OCI-M2 (cell line): Measurements from ENCODE around the gene IRF1.

ENCODE experiments used
- DNase-seq: peaks from one replicate; lab custom pipeline; 2025; ENCODE audit not compliant: unreplicated experiment; lab: John Stamatoyannopoulos, UW

The IRF1 gene

DNA sequence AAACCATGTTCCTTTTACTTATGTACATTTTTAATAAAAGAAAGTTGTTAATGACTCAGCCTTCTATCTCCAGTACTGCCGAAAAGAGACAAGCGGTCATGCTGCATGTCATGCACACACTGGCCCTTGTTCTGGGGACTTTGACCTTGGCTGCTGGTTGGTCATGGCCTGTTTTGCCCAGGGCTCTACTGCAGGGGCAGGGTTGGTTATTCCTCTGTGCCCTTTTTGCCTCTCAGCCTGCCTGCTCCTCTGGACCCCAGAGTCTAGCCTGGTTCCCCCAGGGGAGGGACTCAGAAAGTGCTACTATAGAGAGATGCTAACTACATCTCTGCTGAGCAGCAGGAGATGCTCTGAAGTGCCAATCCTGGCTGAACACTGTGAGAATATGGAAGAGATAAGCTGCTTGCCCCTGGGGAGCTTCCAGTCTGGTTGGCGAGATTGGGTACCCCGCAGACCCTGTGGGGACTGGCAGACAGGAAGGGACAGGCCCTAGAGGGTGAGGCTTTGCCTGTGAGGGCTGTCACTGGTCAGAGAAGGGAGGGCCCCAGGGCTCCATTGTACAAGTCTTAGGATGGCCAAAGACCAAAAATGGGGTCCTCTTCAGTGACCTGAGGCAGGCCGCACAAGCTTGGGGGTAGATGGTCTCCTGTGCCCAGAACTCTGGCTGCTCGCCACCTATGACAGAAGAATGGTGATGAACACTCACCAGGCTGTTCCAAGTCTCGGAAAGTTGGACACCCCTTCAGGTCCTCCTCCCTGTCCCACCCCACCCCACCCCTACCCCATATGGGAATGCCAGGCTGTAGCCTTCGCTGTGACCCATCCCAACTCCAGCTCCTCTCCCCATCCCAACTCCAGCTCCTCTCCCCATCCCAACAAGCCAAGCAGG lies 14.3 kb downstream of the IRF1 start:
- DNase-seq, result no peak

DNA sequence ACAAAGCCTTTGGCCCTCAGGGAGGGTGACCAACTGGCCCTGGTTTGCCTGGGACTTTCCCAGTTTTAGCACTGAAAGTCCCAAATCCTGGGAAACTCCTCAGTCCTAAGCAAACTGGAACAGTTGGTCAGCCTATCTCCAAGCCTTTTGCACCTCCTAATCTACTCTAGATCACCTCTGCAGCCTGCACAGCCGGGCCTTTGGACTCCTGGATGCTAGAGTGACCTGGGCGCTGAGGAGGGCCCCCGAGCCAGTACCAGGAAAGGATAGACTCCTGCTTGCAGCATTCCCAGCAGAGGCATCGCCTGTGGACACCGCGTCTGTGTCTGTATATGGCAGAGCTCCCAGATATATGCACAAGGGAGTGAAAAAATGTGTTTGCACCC lies 15.1 kb downstream of the IRF1 start:
- DNase-seq, result no peak

DNA sequence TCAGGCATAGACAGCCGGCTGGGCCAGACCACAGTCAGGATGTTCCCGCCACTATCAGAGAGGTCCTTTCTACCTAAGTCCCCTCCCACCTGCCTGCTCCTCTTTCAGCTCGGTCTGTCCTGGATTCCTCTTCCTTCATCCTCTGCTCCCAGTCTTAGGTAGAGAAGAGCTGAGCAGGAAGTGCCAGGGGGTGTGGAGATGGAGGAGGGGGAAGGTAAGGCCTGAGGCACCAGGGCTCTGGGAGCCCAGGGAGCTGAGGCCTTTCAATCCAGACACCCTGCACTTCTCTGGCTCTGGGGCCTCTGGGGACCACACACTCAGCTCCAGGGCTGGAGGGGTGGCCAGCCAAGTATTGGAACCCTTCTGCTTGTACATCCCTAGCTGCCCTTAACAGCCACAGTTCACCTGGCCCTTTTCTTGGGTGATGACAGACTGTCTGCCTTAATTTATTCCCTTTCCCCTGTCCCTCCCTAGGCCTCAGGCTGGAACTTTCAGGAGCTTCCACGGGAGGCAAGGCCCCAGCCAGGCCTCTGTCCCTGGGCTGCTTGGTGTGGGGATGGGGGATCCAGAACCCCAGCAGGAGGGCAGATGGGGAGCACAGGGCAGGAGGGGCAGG lies 15.6 kb downstream of the IRF1 start:
- no peak for DNase-seq

DNA sequence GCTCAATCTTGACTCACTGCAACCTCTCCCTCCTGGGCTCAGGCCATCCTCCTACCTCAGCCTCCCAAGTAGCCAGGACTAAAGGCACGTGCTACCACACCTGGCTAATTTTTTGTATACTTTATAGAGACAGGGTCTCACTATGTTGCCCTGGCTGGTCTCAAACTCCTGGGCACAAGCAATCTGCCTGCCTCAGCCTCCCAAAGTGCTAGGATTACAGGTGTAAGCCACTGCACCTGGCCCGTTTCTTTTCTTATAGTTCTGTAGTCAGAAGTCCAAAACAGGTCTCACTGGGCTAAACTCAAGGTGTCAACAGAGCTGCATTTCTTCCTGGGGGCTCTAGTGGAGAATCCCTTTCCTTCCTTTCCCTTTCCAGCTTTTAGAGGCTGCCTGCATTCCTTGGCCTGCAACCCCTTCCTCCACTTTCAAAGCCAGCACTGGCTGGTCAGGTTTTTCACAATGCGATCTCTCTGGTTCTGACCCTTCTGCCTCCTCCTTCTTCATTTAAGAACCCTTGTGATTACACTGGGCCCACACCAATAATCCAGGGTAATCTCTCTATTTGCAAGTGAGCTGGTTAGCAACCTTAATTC lies 16.3 kb downstream of the IRF1 start:
- no peak for DNase-seq

DNA sequence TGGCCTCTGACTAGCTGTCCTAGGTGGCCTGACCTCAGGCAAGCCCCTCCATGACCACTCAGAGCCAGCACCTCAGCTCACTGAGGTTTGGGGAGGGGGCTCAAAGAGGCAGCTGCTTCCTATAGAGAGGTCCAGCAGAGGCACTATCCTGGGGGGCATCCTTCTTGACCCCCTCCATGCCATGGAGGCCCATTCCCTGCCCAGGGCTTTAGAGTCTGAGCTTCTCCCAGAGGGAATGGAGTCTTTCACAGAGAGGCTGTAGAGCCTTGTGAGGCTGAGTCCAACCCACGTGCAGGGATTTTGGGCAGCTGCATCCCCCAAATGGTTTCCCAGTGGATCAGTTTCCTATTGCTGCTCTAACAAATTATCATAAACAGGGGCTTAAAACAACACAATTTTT lies 16.9 kb downstream of the IRF1 start:
- DNase-seq, result no peak

DNA sequence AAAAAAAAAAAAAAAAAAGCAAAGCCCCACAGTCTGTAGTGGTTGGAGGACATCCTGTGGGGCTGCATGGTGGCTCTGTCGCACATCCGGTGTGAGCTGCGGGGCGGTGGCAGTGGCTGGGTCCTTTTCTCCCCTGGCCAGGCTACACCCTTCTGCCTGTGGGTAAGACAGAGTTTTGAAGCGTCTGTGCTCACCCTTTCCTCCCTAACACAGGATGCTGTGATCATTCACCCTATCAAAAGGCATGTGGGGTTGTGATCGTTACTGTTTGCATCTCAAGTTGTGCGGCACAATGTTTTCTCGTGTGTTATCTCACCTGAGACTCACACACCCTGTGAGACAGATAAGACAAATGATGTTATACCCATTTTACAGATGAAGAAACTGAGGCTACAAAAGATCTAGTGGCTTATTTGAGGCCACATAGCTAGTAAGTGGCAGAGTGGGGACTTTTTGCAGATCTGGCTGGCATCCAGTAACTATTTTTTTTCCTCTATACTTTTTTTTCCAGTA lies 17.5 kb downstream of the IRF1 start:
- no peak for DNase-seq

DNA sequence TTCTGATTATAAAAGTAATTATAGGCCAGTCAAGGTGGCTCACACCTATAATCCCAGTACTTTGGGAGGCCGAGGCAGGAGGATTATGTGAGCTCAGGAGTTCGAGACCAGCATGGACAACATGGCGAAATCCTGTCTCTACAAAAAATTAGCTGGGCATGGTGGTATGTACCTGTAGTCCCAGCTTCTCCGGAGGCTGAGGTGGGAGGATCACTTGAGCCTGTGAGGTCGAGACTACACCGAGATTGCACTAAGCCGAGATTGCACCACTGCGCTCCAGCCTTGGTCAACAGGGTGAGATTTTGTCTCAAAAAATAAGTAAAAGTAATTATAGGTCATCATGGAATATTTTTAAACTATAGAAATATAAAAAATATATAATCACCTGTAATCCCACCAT lies 18.1 kb downstream of the IRF1 start:
- no peak for DNase-seq

DNA sequence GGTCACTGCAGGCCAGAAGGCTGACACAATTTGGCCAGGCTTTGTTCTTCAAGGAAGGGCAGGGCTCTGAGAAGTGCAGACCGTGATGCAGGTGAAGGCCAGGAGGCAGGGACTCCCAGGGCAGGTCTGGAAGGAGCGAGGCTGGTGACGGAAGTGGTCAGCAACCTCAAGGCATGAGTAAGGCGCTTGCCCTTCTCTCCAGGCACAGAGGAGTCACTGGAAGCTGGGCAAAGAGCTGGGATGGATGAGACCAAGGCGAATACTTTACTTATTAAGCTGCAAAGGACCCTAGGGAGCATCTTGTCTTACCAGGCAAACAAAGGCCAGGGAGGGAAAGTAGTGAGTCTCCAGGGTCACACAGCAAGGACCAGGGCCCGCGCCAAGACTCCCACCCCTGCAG lies 18.6 kb downstream of the IRF1 start:
- no peak for DNase-seq

DNA sequence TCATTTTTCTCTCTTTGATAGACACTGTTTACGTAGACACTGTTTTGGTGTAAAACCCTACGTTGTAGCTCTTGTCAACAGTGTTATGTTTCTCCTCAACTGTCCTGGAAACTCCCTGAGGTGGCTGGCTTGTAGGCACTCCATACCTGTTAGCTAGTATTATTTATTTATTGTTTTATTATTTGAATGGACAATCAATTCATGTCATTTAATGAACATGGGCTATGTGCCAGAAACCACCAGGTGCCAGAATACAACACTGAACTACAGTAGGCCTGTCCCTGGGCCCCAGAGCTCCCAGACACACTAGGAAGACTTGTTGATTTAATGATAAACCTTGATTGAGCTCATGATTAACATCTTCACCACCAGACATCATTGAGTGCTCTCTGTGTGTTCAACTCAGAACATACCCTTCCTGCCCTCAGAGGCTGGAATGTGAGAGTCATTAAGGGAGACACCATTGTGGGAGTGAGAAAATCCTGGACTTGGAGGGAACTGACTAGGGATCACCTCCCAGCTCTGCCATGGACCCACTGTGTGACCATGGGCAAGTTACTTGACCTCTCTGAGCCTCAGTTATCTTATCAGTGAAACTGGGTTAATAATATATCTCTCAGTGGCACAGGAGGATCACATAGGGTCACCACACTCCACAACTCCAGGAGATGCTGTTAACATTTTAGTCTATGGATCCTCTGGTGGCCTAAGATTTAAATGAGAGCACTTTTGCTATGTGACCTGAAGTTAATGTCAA lies 19.2 kb downstream of the IRF1 start:
- no peak for DNase-seq

DNA sequence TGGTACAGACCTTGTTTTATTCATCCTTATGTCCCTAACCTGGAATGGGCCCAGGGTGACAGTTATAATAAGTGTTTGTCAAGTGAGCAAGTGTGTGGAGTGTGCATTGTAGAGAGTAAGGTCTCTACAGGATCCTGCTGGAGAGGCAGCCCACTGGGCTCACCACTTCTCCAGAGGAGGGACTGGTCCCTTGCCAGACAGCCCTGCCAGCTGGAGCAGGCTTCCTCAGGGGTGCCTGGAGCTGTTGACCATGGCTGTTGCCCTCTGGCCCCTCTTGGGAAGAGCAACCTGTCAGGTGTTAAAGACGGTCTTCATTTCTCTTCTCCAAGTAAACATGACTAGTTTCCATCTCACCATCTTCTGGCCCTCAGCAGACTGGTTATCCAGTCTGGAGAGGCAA lies 20.0 kb downstream of the IRF1 start:
- DNase-seq, result no peak

DNA sequence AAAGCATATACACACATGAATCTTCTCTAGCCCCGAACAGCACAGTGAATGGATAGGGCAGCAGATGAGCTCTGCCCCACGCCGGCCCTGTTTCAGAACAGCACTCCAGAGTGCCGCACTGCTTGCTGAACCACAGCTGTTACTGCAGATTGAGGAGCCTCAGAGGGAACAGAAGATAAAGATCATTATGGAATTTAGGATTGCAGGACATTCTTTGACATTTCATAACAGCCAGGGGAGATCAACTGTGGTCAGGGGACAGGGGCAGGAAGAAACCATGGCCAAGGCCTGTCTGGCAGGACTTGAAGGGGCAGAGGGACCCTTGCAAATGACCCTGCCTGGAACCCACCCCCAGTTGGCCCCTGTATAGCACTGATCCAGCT lies 20.6 kb downstream of the IRF1 start:
- no peak for DNase-seq

DNA sequence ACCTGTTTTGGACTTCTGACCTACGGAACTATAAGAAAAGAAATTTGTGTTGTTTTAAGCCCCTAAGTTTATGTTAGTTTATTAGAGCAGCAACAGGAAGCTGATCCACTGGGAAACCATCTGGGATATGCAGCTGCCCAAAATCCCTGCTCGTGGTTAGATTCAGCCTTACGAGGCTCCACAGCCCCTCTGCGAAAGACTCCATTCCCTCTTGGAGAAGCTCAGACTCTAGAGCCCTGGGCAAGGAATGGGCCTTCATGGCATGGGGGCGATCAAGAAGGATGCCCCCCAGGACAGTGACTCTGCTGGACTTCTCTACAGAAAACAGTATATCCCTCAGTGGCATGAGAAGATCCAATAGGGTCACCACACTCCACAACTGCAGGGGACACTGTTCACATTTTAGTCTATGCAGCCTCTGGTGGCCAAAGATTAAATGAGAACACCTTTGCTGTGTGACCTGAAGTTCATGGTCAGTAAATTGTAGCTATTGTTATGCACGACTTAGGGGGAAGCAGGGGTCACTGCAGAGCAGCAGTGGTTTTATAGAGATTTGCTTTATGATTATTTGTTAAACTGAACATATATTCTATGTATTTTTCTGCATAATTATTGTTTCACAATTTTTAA lies 21.1 kb downstream of the IRF1 start:
- no peak for DNase-seq

DNA sequence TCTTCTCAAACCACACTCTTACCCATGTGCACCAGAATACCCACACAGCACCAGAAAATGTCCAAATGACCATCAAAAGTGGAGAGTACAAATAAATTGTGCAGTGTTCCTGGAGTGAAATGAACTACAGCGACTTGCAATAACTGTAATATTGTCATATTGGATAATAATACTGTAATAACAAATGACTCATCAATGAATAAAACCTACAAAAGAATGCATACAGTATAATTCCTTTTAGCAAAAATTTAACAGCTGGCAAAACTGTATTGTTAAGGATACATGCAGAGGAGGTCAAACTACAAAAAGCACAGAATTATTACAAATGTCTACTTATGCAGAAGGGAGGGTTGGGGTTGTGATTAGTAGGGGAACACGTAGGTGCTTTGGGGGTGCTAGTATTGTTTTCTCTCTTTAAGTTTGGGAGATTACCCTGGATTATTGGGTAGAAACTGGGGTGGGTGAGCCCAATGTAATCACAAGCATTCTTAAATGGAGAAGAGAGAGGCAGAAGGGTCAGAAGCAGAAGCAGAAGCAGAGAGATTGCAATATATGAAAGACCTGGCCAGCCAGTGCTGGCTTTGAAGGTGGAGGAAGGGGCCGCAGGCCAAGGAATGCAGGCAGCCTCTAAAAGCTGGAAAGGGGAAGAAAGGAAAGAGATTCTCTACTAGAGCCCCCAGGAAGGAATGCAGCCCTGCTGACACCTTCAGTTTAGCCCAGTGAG lies 21.8 kb downstream of the IRF1 start:
- DNase-seq, result no peak

DNA sequence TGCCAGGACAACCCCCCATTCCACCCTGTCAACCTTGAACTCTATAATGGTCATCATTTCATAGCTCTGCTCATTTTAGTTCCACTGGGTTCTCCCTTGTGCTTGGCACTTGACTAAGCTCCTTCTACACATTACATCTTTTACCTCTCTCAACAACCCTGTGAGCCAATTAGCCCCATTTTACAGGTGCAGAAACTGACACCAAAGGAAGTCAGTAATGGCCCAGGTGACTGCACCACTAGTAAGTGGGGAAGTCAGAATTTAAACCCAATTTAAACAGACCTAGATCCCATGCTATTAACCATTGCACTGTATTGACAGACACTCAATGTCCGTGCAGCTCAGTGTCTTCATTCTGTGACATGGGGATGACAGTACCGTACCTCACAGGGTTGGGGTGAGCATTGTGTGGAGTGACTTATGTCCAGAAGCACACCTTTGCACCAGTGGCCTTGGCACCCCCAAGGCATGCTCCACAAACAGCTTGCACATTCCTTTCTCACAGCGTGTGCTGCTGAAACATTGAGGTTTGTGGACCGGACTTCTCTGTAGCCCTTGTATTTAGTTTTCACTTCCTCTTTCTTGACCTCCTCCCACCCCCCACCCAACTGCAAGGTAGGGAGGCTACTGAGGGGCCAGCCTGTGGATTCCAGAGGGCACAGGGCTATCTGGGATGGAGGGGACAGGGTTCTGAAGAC lies 23.1 kb downstream of the IRF1 start:
- DNase-seq, result no peak

DNA sequence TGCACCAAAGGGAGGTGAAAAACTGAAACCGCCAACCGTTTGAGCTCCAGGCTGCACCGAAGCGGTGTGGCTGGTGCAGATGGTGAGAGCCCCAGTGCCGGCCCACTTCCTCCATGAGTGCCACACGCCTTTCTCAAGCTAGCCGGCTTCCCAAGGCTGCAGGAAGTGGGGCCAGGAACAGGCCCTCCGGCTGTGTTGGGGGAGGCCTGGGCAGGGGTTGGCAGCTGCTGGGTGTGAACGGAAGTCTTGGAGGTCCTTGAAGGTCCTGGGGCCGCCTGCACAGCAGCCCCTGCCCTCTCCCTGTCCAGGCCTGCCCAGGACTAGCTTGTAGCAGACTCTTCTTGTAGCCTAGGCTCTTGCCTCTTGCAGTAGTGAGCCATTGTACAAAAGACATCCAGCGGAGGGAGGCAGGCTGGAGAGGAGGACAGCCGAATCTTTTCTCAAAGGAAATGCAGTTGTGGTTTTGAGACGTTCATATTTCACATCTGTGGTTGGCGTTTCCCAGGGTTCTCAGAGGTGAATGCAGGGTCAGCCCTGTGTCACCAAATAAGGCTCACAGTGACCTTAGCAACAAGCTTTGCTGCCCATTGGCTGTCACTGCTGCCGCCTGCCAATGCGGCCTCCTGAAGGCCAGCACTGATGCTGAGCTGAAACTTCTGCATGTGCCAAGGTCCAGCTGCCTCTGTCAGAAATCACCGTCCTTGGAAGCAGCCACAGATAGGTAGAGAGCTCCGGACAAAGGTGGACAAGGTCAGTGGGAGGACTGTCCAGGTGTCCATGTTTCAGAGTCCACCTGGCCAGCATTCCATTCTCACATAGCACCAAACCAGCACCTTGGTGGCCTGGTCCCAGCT lies 23.9 kb downstream of the IRF1 start:
- no peak for DNase-seq

DNA sequence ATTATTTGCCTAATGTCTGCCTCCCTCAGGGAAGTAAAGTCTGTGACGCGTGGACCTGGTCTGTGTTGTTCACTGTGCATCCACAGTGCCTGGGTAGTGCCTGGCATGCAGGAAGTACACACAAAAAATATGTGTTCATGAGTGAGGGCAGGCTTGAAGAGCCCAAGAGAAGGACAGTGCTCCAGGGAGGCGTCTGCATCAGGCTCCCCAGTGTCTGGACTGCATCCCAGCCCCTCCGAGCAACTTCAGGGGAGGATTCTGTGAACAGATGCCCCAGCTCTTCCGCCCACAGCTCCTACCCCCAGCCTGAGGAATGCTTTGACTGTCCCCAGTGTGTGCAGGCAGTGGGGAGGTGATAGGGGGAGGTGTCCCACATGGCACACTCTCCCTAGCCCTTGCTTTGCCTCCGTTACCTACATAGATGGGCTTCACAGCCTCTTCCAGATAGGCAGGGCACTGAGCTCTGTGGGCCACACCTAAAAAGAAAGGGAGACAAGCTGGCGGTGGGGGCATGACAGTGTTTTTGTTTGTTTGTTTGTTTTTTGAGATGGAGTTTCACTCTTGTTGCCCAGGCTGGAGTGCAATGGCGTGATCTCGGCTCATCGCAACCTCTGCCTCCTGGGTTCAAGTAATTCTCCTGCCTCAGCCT lies 25.4 kb downstream of the IRF1 start:
- DNase-seq, result no peak

DNA sequence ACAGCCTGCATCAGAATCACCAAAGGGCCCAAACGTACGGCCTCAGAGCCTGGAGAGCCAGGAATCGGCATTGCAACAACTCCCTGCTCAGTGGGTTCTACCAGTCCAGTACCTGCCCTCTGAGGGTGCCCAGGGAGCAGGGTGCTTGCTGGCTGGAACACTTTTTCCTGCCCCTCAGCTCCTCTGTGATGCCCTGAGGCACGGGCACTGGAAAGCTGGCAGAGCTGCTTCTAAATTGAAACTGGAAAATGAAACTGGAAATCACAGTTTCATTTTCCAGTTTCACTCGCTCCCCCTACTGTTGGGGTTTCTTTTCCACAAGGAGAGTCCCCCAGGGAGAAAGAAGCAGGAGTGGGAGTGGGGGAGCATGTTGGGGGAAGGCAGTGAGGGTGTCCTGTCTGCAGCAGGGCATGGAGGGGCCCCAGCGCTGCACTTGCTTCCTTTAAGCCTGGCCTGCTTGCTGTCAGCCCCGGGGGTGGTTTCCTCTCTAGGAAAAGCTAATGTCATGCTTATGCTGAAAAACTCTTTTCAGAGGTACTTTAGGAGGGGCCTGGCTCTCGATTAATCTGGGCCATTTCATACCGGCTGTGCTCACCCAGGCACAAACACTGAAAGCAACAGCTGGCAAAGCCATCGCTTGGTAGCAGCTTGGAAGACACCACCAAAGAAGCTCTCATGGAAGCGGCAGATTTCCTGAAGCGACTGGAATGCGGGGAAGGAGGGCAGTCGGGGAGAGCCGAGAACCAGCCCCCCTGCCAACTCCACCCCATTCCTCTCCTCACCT lies 26.2 kb downstream of the IRF1 start:
- DNase-seq, result no peak

DNA sequence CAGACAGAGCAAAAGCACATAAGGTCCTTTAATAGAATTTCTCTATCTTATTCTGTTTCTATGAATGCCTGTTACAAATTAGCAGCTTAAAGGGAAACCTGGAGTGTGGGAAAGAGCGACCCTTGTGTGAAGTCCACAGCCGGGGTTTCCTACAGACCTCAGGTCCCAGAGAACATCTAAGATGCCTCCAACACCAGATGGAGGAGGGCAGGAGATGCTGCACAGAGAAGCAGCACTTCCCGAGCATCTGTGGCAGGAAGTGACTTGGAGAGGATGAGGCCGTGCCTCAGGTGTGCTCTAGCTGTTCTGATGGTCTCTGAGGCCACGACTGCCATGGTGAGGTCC lies 26.8 kb downstream of the IRF1 start:
- no peak for DNase-seq
